HG02852 (cell line): ENCODE data around the gene SPATA31C1.
"Not testable (repeated sequence)": the region's sequence is repeated elsewhere in the genome, so short reads cannot be mapped to it uniquely, and the experiment has no call there.

Source experiments
- ATAC-seq: cut with Tn5 transposase; IDR thresholded peaks from one replicate; pipeline ENCODE4 v1.9.1; 2021; ENCODE audit warnings: mild to moderate bottlenecking, moderate library complexity; ENCODE audit not compliant: unreplicated experiment

SPATA31C1 gene

GRCh38 chr9:87917662-87918061 lies at the start of gene SPATA31C1:
Gene SPATA31C1, plus strand, starts transcription at chr9:87917962.
- not testable (repeated sequence) for ATAC-seq

- ATAC-seq: no peak
These were observed 49.6 kb upstream of the SPATA31C1 start for GRCh38 chr9:87868175-87868574.

- no peak for ATAC-seq
These were observed 49.1 kb upstream of the SPATA31C1 start for GRCh38 chr9:87868635-87869034.

- ATAC-seq: no peak
These were observed 48.7 kb upstream of the SPATA31C1 start for GRCh38 chr9:87869082-87869481.

GRCh38 chr9:87871425-87872078 lies 46.2 kb upstream of the SPATA31C1 start:
- no peak for ATAC-seq

GRCh38 chr9:87872079-87872624 lies 45.6 kb upstream of the SPATA31C1 start:
- ATAC-seq: no peak

GRCh38 chr9:87873607-87874303 lies 44.0 kb upstream of the SPATA31C1 start:
- ATAC-seq: no peak

GRCh38 chr9:87874304-87874623 lies 43.5 kb upstream of the SPATA31C1 start:
- ATAC-seq: no peak

GRCh38 chr9:87875060-87875459 lies 42.7 kb upstream of the SPATA31C1 start:
- ATAC-seq: no peak

- no peak for ATAC-seq
These were observed 41.8 kb upstream of the SPATA31C1 start for GRCh38 chr9:87875831-87876545.

GRCh38 chr9:87876708-87877107 lies 41.1 kb upstream of the SPATA31C1 start:
- ATAC-seq: no peak

- ATAC-seq: no peak
These were observed 38.7 kb upstream of the SPATA31C1 start for GRCh38 chr9:87878989-87879511.

GRCh38 chr9:87880116-87880515 lies 37.6 kb upstream of the SPATA31C1 start:
- no peak for ATAC-seq

- ATAC-seq: no peak
These were observed 37.1 kb upstream of the SPATA31C1 start for GRCh38 chr9:87880683-87881082.

- ATAC-seq: no peak
These were observed 35.1 kb upstream of the SPATA31C1 start, which contains the start of gene SPATA31E1 for GRCh38 chr9:87882627-87883026. Gene SPATA31E1, plus strand, starts transcription at chr9:87882877. Its CDS starts 15 bp downstream, at chr9:87882892.

GRCh38 chr9:87883274-87883673 lies 34.5 kb upstream of the SPATA31C1 start:
- no peak for ATAC-seq

- ATAC-seq: no peak
These were observed 33.8 kb upstream of the SPATA31C1 start for GRCh38 chr9:87883990-87884389.

GRCh38 chr9:87884578-87885459 lies 32.9 kb upstream of the SPATA31C1 start:
- ATAC-seq: no peak

GRCh38 chr9:87885484-87886189 lies 32.1 kb upstream of the SPATA31C1 start:
- ATAC-seq: no peak
